Ishikawa (cell line): ENCODE data around the gene KRTAP4-5.

Experiments
- CEBPB ChIP-seq: IDR thresholded peaks from 2 replicates; pipeline ENCODE4 v1.6.1; 2012
- CREB1 ChIP-seq: IDR thresholded peaks from 2 replicates; pipeline ENCODE4 v1.6.1; 2012; ENCODE audit warnings: low read depth
- EGR1 ChIP-seq: IDR thresholded peaks from 2 replicates; pipeline ENCODE4 v1.6.1; 2012
- EP300 ChIP-seq: IDR thresholded peaks from 2 replicates; pipeline ENCODE4 v1.6.1; 2012; ENCODE audit warnings: borderline replicate concordance
- FOXM1 ChIP-seq: IDR thresholded peaks from 2 replicates; pipeline ENCODE4 v1.6.1; 2012; ENCODE audit warnings: low read depth, borderline replicate concordance
- MAX ChIP-seq: IDR thresholded peaks from 2 replicates; pipeline ENCODE4 v1.6.1; 2012
- NFIC ChIP-seq: IDR thresholded peaks from 2 replicates; pipeline ENCODE4 v1.6.1; 2012
- RAD21 ChIP-seq: IDR thresholded peaks from 2 replicates; pipeline ENCODE4 v1.6.1; 2012; ENCODE audit warnings: low read depth
- REST ChIP-seq: IDR thresholded peaks from 2 replicates; pipeline ENCODE4 v1.6.1; 2012; ENCODE audit warnings: low read depth, mild to moderate bottlenecking
- TAF1 ChIP-seq: IDR thresholded peaks from 2 replicates; pipeline ENCODE4 v1.6.1; 2012; ENCODE audit warnings: low read depth, mild to moderate bottlenecking
- TCF12 ChIP-seq: IDR thresholded peaks from 2 replicates; pipeline ENCODE4 v1.6.1; 2012; ENCODE audit warnings: low read depth
- TEAD4 ChIP-seq: IDR thresholded peaks from 2 replicates; pipeline ENCODE4 v1.6.1; 2012
- USF1 ChIP-seq: IDR thresholded peaks from 2 replicates; pipeline ENCODE4 v1.6.1; 2012
- YY1 ChIP-seq: IDR thresholded peaks from 2 replicates; pipeline ENCODE4 v1.6.1; 2012; ENCODE audit warnings: low read depth
- ZBTB7A ChIP-seq: IDR thresholded peaks from 2 replicates; pipeline ENCODE4 v1.6.1; 2012; ENCODE audit warnings: low read depth

The KRTAP4-5 gene

GRCh38 chr17:41149652-41149985, at the start of gene KRTAP4-5:
Gene KRTAP4-5, minus strand, starts transcription at chr17:41149825. Its CDS starts 58 bp downstream, at chr17:41149767.
- TF ChIP-seq REST (peak; percentile 51; the same call in 1 of the 2 replicates), FOXM1 (no peak)

GRCh38 chr17:41196068-41196467, 46.4 kb upstream of the KRTAP4-5 start:
- TF ChIP-seq TCF12, result no peak
- no peak for TF ChIP-seq NFIC
- no peak for TF ChIP-seq CEBPB
- no peak for TF ChIP-seq TEAD4
- TF ChIP-seq YY1, result no peak
- TF ChIP-seq EGR1, result no peak
- TF ChIP-seq RAD21, result no peak
- no peak for TF ChIP-seq EP300
- no peak for TF ChIP-seq USF1
- TF ChIP-seq ZBTB7A, result no peak
- no peak for TF ChIP-seq REST
- no peak for TF ChIP-seq MAX
- TF ChIP-seq TAF1, result no peak
- TF ChIP-seq FOXM1, result no peak
- TF ChIP-seq CREB1, result no peak

GRCh38 chr17:41190328-41190727, 40.7 kb upstream of the KRTAP4-5 start:
- no peak for TF ChIP-seq USF1

GRCh38 chr17:41189837-41190318, 40.3 kb upstream of the KRTAP4-5 start, which contains the start of gene KRTAP9-1:
Gene KRTAP9-1, plus strand, starts transcription at chr17:41189887. Its CDS starts 0 bp downstream, at chr17:41189887.
- peak; percentile 82 for TF ChIP-seq TCF12

GRCh38 chr17:41186872-41187271, 37.2 kb upstream of the KRTAP4-5 start:
- peak; percentile 64 for TF ChIP-seq REST
- no peak for TF ChIP-seq FOXM1
- TF ChIP-seq ZBTB7A, result no peak

- TF ChIP-seq EGR1 (no peak), TAF1 (no peak), CREB1 (no peak), TEAD4 (no peak), REST (no peak), EP300 (no peak), USF1 (no peak), TCF12 (no peak), FOXM1 (no peak), NFIC (no peak), CEBPB (no peak), RAD21 (no peak), MAX (no peak)
Measured at GRCh38 chr17:41185001-41185400, 35.4 kb upstream of the KRTAP4-5 start.
